PC-9 (cell line): Measurements from ENCODE around the gene BSND.

Experiments
- EZH2 ChIP-seq: fragments of 200-600 bp; sonication (generic); IDR thresholded peaks from 2 replicates; pipeline ENCODE4 v1.8.0; 2017; ENCODE audit warnings: antibody characterized with exemption, low read depth
- TF ChIP-seq, protein P1 (sequence below): fragments of 200-600 bp; sonication (generic); conservative IDR thresholded peaks from 2 replicates; pipeline ENCODE4 v1.6.1; 2017; ENCODE audit warnings: mixed run types, antibody characterized with exemption, mild to moderate bottlenecking, moderate library complexity

DNA sequence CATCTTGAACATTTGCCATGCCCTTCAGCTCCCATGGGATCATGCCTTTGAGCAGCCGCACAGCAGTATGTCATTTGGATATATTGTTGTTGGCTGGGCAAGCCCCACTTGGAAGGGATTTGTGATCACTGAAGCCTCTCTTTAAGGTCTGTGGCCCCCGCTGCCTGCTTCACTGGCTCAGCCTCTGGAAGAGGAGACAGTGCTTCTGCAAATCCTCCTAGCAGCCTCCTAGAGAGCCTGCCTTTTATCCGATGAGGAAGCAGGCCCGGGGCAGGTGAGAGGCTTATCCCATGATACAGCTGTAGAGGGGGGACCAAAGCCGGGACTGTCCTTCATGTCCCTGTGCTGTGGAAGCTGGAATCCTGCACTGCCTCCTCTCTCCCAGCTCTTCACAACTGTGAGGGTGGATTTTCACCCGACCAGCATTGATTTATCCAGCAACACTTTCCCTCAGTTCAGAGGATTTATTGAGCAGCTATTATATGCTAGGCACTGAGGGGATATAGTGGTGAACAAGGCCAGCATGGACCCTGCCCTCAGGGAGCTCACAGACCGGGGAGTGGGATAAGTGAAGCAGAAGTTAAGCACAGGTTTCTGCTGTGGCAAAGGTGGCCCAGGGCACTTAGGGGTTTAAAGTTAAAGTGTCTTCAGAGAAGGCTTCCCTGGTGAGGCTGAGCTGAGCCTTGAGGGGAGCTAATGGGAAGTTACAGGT lies 14.4 kb upstream of the BSND start:
- TF ChIP-seq, protein P1, sequence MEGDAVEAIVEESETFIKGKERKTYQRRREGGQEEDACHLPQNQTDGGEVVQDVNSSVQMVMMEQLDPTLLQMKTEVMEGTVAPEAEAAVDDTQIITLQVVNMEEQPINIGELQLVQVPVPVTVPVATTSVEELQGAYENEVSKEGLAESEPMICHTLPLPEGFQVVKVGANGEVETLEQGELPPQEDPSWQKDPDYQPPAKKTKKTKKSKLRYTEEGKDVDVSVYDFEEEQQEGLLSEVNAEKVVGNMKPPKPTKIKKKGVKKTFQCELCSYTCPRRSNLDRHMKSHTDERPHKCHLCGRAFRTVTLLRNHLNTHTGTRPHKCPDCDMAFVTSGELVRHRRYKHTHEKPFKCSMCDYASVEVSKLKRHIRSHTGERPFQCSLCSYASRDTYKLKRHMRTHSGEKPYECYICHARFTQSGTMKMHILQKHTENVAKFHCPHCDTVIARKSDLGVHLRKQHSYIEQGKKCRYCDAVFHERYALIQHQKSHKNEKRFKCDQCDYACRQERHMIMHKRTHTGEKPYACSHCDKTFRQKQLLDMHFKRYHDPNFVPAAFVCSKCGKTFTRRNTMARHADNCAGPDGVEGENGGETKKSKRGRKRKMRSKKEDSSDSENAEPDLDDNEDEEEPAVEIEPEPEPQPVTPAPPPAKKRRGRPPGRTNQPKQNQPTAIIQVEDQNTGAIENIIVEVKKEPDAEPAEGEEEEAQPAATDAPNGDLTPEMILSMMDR, result no peak
- TF ChIP-seq EZH2, result no peak
